ENCODE measurements around the gene METTL9. TPM values are rescaled to one million over a fixed set of nuclear protein-coding genes. Genes with fewer than 3 reads are reported as not detected.

Gene METTL9
- total and polyA plus RNA-seq, 2 of the 13 experiments (the other 11 are each of a cell fraction or from before 2014, with no cell fraction given), result 123 to 204 TPM

DNA sequence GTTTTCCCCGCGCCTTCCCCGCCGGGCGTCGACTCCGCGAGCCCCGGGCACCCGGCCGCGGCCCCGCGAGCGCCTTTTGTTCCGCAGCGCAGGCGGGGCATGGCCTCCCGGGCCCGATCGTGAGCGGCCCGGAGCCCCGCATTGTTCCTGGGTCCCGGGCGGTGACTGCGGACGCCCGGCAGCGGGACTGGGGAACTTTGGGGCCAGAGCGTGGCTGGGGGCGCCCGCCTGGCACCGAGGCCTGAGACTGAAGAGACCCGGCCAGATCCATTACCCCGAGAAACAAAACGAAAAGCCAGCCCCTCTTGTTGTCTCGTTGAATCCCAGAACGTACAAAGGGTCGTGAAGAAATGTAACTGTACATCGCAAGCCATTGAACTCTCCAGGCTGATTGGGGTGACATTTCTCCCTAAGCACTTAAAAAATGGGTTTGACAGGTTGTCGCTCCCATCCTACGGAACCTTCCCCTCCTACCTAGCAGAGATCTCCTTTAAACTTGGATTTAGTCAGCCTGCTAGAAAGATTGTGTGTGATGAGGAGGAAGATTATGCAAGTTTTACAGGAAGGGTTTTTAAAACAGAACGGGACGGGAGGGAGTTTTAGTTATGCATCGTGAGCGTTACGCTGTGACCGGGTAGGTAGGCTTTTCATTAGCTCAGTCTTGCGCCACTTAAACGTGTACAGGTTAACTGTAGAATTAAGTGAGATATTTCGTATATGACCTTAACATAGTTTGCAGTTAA is 825 bp downstream of the METTL9 start (continued):
- TF ChIP-seq, protein P1, sequence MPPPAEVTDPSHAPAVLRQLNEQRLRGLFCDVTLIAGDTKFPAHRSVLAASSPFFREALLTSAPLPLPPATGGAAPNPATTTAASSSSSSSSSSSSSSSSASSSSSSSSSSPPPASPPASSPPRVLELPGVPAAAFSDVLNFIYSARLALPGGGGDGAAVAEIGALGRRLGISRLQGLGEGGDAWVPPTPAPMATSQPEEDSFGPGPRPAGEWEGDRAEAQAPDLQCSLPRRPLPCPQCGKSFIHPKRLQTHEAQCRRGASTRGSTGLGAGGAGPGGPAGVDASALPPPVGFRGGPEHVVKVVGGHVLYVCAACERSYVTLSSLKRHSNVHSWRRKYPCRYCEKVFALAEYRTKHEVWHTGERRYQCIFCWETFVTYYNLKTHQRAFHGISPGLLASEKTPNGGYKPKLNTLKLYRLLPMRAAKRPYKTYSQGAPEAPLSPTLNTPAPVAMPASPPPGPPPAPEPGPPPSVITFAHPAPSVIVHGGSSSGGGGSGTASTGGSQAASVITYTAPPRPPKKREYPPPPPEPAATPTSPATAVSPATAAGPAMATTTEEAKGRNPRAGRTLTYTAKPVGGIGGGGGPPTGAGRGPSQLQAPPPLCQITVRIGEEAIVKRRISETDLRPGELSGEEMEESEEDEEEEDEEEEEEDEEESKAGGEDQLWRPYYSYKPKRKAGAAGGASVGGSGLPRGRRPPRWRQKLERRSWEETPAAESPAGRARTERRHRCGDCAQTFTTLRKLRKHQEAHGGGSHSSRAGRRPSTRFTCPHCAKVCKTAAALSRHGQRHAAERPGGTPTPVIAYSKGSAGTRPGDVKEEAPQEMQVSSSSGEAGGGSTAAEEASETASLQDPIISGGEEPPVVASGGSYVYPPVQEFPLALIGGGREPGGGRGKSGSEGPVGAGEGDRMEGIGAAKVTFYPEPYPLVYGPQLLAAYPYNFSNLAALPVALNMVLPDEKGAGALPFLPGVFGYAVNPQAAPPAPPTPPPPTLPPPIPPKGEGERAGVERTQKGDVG (CRISPR knock-in tag; IDR thresholded peaks at IDR 0.05; ENCODE audit: borderline replicate concordance), result no peak
- TF ChIP-seq SP2 (CRISPR knock-in tag; IDR thresholded peaks at IDR 0.05) (no peak), REPIN1 (CRISPR knock-in tag; IDR thresholded peaks at IDR 0.05; ENCODE audit: borderline replicate concordance, low read depth) (no peak), ZNF383 (CRISPR knock-in tag; IDR thresholded peaks at IDR 0.05; ENCODE audit: borderline replicate concordance) (no peak), ZNF75D (CRISPR knock-in tag; IDR thresholded peaks at IDR 0.05; ENCODE audit: borderline replicate concordance) (no peak), MEIS1 (CRISPR knock-in tag; IDR thresholded peaks at IDR 0.05; ENCODE audit: borderline replicate concordance) (peak; percentile 88; the same call in 1 of the 2 replicates), MXI1 (IDR thresholded peaks at IDR 0.05; ENCODE audit: borderline replicate concordance, low read depth, low read length) (no peak), ASH2L (IDR thresholded peaks at IDR 0.05; ENCODE audit: insufficient read length, low read depth, low read length) (peak; percentile 7), ZNF773 (CRISPR knock-in tag; IDR thresholded peaks at IDR 0.05; ENCODE audit: borderline replicate concordance) (no peak), FIP1L1 (IDR thresholded peaks at IDR 0.05; ENCODE audit: borderline replicate concordance, insufficient read depth, low read depth, low read length) (no peak)
- TF ChIP-seq, protein P2, sequence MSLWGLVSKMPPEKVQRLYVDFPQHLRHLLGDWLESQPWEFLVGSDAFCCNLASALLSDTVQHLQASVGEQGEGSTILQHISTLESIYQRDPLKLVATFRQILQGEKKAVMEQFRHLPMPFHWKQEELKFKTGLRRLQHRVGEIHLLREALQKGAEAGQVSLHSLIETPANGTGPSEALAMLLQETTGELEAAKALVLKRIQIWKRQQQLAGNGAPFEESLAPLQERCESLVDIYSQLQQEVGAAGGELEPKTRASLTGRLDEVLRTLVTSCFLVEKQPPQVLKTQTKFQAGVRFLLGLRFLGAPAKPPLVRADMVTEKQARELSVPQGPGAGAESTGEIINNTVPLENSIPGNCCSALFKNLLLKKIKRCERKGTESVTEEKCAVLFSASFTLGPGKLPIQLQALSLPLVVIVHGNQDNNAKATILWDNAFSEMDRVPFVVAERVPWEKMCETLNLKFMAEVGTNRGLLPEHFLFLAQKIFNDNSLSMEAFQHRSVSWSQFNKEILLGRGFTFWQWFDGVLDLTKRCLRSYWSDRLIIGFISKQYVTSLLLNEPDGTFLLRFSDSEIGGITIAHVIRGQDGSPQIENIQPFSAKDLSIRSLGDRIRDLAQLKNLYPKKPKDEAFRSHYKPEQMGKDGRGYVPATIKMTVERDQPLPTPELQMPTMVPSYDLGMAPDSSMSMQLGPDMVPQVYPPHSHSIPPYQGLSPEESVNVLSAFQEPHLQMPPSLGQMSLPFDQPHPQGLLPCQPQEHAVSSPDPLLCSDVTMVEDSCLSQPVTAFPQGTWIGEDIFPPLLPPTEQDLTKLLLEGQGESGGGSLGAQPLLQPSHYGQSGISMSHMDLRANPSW (CRISPR knock-in tag; IDR thresholded peaks at IDR 0.05; ENCODE audit: borderline replicate concordance), result no peak
- TF ChIP-seq, protein P3, sequence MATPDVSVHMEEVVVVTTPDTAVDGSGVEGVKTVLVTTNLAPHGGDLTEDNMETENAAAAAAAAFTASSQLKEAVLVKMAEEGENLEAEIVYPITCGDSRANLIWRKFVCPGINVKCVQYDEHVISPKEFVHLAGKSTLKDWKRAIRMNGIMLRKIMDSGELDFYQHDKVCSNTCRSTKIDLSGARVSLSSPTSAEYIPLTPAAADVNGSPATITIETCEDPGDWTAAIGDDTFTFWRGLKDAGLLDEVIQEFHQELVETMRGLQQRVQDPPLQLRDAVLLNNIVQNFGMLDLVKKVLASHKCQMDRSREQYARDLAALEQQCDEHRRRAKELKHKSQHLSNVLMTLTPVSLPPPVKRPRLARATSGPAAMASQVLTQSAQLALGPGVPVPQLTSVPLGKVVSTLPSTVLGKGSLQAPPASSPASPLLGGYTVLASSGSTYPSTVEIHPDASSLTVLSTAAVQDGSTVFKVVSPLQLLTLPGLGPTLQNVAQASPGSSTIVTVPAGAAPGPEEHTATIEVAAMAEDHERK (CRISPR knock-in tag; IDR thresholded peaks at IDR 0.05; ENCODE audit: low read depth), result no peak
- TF ChIP-seq, protein P4, sequence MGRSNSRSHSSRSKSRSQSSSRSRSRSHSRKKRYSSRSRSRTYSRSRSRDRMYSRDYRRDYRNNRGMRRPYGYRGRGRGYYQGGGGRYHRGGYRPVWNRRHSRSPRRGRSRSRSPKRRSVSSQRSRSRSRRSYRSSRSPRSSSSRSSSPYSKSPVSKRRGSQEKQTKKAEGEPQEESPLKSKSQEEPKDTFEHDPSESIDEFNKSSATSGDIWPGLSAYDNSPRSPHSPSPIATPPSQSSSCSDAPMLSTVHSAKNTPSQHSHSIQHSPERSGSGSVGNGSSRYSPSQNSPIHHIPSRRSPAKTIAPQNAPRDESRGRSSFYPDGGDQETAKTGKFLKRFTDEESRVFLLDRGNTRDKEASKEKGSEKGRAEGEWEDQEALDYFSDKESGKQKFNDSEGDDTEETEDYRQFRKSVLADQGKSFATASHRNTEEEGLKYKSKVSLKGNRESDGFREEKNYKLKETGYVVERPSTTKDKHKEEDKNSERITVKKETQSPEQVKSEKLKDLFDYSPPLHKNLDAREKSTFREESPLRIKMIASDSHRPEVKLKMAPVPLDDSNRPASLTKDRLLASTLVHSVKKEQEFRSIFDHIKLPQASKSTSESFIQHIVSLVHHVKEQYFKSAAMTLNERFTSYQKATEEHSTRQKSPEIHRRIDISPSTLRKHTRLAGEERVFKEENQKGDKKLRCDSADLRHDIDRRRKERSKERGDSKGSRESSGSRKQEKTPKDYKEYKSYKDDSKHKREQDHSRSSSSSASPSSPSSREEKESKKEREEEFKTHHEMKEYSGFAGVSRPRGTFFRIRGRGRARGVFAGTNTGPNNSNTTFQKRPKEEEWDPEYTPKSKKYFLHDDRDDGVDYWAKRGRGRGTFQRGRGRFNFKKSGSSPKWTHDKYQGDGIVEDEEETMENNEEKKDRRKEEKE (IDR thresholded peaks at IDR 0.05), result no peak
- TF ChIP-seq, protein P5, sequence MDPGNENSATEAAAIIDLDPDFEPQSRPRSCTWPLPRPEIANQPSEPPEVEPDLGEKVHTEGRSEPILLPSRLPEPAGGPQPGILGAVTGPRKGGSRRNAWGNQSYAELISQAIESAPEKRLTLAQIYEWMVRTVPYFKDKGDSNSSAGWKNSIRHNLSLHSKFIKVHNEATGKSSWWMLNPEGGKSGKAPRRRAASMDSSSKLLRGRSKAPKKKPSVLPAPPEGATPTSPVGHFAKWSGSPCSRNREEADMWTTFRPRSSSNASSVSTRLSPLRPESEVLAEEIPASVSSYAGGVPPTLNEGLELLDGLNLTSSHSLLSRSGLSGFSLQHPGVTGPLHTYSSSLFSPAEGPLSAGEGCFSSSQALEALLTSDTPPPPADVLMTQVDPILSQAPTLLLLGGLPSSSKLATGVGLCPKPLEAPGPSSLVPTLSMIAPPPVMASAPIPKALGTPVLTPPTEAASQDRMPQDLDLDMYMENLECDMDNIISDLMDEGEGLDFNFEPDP (CRISPR knock-in tag; conservative IDR thresholded peaks at IDR 0.05), result peak; percentile 89; the same call in 1 of the 2 replicates

All from HepG2 (cell line).